Measurements from ENCODE around the gene FES.
"Not testable (repeated sequence)": the region's sequence is repeated elsewhere in the genome, so short reads cannot be mapped to it uniquely, and the experiment has no call there.

The FES gene

DNA sequence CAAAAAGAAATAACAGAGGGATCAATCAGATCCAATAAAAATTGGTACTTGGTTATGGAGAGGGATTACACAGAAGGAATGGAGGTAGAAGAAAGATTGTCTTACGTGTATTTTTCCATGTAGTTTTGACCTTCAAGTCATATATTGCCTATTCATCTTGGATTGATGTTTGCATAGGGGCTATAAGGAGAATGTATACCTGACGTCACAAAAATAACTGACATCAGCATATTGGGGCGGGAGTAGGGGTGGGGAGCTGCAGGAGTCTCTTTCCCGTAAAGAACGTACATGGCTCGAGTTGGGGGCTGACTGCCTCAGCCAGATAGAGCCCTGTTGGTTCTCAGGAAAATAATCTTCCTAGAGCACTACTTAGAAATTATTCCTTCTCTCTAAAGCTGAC, 21.8 kb upstream of the FES start:
- DNase-seq: no peak

DNA sequence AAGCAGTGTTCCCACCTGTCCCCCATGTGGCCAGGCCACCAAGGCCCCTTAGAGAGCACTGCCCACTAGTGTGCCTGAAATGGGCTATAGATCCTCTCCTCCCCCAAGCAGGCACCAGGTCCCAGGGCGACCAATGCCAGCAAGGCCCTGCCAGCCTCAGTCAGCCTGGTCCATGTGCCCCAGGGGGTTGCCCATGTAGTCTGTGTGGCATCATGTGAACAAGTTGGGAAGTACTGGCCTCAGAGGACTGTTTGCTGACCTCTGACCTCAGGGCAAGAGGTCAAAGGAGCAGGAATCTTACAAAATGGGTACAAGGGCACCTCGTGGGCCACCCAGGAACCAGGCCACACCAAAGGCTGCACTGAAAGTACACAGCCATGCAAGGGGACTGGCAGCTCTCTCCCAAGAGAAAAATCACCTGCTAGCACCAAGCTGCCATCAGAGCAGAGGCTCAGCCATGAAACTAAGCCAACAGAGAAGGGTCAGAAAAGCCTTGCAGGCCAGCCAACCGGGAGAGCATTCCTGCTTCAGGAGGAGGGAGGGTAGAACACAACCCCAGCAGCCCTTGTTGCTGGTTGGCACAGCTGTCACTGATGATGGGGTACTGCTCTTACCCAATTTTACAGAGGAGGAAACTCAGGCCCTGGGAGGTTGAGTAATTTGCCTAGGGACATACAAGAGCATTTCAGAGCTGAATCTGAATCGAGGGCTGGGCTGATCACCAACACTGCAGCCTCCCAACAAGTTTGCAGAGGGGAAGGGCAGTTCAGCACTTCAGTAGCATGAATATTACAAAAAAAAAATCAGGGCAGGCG, 21.1 kb upstream of the FES start:
- DNase-seq: no peak

DNA sequence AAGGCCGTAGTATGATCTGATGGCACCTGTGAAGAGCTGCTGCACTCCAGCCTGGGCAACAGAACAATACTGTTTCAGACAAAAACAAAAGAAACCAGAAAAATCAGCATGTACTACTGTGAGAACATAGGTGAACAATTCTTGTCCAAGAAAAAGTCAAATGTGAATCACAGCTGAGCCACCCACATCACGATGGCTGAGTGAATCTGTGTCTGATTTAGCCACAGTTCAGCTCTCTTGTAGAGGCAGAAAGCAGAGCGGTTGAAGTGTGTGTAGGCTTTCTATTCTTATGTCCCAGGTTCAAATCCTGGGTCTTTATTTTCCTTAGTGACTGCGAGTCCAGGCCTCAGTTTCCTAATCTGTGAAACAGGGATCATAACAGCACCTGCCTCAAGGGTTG, 20.3 kb upstream of the FES start:
- no peak for DNase-seq

DNA sequence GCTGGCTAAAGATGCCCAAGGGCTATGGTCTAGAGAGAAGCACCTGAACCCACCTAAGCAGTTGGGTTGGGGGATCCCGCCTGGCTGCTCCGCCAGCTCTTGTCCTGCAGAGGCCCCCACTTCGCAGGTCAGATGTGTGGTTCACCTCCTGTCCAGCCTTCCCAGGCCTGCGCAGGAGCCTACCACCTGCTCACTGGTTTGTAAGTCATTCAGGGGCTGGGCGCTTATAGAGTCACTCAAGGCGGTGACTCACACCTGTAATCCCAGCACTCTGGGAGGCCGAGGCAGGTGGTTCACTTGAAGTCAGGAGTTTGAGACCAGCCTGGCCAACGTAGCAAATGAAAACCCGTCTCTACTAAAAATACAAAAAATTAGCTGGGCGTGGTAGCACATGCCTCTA, 19.8 kb upstream of the FES start:
- no peak for DNase-seq

DNA sequence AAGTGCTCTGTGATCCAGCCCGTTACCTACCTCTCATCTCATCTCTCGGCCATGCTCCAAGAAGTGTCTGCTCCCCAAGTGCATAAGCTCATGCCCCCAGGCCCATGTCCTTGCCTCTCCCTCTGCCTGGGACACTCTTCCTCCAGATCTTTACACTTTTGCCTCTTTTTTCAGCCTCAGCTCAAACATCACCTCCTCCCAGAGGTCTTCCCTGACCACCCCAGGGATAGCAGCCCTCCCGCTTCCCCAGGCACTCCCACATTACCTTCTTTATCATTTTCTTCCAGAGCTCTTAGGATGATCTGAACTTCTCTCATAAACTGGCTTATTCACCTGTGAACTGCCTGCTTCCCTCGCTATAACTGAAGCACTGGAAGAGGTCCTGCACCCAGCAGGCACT, 18.6 kb upstream of the FES start:
- DNase-seq: no peak

DNA sequence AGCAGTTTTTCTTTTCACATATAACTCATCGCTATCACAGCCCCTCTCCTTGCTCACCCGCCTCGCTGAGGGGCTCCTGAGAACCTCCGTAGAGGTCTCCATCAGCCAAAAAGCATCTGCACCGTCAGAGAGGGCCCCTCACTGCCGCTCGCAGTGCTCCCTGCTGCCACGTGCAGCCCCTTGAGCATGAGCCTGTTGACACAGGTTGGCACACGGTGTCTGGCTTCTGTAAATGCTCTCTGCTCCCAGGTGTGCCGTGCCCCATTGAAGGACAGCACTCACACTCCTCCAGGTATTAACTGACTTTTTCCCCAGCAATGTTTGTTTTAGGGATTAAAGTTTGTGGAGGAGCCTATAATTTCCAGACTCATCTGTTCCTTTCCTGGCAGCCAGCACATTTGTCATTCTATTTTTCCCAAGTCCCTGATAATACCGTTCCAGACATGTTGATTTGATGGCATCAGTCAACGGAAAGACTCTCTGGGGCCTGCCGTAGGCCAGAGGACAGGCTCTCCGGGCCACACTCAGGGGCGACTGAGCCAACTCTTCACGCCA, 18.1 kb upstream of the FES start:
- no peak for DNase-seq

DNA sequence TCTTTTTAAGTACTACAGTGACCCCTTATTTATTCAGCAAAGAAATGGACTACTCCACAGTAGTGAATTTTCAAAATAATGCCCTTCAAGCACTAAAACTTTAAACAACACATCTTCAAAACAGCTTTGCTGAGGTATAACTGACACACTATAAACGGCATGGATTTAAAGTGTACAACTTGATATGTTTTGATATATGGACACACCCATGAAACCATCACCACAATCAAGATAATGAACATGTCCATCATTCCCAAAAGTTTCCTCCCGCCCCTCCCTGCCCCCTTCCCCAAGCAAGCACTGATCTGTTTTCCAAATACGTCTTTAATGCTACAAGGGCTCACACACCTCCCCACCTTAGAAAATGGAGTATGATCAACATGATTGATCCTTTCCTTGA, 17.5 kb upstream of the FES start:
- no peak for DNase-seq

DNA sequence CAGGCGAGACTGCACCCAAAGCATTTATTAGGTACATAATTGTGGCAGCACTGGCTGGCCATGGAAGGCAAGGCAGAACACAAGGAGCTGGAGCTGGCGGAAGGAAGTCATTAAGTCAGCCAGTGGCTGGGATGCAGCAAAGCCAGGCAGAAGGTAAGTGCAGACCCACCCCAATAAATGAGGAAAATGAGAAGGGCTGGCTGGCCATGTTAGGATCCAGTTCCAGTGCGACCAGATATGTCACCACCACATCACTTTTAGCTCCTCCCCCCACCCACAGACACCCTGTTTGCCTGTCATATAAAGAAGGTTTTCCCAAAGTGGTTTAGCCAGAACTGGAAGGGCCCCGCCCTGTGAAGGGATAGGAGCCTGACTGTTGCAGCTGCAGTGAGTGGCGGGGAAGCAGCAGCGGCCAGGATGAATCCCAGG, 16.0 kb upstream of the FES start, which contains the start of gene FURIN:
TSS of gene FURIN (plus strand) at position 328 of the 429 bp plus-strand sequence. CDS start 7,153 bp downstream, outside the sequence.
- peak; percentile 68 for DNase-seq

DNA sequence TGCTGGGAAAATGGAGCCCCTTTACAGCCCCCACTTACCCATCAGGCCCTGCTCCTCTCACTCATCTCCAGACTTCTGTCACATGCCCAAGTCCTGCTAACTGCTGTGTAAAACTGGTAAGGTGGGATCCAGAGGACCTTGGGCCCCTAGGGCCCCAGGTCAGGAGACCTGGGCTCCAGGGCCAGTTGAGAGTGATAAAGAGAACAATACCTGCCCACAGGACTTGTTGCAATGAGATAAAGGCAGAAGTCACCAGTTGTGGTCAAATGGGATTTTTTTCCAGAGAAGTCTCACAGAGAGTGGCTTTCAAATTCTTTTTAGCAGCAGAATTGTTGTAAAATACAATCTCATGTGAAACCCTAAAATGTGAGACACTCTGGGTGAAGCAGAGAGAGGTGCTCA, 15.2 kb upstream of the FES start:
- DNase-seq: no peak

DNA sequence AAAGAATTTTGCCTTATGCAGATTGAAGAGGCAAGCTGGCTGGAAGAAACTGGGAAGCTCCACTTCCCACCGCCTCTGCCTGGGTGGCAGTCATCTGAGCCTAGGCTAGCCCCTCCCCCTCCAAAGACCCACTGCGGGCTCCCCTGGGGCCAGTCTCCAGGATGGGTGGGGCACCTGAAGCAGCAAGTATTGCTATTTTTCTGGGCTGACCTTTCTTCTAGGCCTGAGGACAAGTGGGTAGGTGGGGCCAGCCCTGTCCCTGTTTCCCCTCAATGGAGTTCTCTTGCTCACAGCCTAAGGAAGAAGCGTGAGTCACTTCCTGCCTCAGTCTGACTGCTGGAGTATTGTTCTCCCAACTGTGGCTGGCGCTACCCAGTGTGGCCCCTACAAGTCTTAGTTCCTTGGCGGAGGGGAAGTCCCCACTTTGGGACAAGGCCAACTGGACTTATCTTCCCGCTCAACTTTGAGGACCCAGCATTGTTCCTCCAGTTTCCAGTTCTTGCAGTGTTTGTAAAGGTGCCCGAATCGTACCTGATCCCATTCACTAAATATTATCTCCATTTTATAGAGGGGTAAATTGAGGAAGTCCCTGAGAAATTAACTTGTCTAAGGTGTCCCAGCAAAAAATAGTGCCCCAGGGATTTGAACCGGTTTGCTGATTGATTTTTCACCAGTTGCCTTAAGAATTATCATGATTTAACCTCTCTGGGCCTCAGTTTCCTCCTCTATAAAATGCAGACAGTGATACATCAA, 14.5 kb upstream of the FES start:
- peak; percentile 82 for DNase-seq

DNA sequence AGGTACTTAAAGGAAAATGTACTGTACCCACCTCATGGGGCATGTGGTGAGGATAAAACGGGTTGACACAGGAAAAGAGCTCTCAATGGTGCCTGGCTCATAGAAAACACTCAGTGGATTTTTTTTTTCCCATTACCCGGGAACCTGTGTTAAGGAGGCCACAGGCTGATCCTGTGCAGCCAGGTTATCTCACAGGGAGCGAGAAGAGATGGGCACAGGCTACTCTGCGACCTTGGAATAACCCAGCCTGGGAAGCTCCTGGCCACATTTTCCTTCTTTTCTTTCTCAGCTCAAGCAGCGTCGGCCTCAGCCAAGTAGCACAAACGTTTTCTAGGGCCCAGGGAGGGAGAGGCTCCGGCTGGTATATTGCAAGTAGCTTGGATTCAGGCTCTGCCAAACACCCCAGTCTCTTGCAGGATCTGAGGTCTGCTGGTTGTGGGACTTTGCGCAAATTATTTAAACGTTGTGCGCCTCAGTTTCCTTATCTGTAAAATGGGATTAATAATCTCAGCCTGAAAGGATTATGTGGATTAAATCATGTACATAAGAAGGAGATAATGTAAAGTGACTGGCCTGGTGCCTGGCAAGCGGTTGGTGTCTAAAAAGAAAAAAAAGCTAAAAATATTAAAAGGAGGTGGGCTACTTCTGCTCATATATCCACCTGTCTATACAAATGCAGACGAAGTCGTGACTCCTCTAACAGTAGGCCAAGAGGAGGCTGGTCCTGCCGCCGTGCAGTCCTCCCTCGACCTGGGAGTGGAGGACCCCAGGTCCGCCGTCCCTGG, 13.8 kb upstream of the FES start:
- DNase-seq: no peak

DNA sequence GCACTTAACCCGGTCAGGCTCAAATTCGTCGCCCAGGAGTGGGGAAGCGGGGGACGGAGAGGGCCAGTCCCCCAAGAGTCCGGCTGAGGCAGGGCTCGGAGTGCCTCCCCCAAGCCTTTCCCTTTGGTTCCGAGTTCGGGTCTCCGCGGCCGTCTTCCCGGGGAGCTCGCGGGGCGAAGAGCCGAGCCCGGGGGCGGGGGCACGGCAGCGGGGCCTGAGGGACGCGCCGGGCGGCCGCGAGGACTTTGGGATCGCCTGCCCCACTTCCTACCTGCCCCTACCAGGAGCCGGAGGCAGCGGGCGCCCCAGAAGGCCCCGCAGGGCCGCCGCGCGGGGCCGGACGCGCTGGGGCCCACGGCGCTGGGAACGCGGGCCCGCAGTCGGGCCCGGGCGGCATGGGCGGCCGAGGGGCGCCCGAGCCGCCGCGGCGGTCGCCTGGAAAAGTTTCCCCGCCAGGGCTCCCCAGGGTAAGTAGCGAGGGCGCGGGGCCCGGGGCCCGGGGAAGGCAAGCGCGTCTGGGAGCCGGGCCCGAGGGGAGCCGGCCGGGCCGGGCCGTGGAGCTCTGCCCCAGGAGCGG, 13.1 kb upstream of the FES start:
- DNase-seq: peak; percentile 61

DNA sequence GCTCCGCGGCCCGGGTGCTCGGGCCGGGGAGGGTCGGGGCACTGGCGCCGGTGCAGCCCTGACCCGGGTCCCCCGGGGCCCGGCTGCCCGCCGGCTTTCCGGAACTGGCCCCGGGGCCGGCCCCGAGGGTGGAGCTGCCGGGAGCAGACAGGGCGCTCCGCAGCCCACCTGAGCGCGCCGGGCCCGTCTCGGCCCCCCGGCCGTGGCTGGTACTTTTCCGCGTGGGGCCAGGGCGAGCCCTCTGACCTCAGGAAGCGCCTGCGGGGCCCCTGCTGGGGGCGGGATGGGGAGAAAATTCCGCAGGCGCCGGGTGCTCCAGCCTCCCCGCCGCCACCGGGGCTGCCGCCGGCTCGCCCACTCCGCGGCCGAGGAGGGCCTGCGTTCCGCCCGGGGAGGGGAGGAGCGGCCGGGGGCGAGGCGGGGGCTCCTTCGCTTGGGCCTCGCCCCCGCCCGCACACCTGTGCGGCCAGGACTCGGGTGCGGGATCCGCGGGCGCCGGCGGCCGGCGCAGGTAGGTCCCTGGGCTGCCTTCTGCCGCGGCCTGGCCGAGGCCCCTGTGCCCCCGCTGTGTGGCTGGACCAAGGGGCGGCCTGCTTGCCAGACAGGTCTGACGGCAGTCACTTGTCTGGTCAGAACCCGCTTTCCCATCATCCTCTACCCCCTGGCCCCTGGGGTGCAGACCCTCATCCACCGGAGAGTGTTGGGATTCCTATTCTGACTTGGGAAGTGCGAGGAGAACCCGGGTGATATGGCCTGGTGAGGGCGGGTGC, 12.4 kb upstream of the FES start:
- DNase-seq: peak; percentile 63

DNA sequence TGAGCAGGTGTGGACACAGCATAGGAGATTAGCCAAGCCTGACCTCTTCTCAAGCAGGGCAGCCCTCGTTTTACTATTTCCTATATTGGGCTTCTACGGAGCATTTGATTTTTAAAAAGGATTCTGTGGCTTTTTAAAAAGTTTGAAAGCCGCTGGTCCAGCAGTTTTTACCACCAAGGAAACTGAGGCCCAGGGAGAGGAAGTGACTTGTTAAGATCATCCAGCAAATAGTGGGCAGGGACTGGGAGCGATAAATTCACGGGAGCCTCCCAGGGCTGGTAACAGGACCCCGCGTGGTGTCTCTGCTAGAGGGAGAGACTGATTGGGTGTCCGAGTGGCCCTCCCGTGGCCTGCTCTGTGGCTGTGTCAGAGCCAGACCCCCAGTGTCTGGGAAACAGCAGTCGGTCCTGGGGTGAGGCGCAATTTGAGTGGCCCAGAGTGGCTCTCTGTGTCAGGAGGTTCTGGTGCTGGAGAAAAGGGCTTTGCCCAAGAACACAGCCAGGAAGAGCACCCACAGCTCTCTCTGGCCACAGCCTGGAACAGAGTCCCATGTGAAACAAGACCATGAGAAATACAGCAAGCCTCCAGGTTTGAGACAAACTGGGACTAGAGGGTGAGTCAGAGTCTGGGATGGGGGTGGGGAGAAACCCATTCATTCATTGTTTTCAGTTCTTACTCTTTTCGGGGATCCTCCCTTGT, 11.7 kb upstream of the FES start:
- peak; percentile 81 for DNase-seq

DNA sequence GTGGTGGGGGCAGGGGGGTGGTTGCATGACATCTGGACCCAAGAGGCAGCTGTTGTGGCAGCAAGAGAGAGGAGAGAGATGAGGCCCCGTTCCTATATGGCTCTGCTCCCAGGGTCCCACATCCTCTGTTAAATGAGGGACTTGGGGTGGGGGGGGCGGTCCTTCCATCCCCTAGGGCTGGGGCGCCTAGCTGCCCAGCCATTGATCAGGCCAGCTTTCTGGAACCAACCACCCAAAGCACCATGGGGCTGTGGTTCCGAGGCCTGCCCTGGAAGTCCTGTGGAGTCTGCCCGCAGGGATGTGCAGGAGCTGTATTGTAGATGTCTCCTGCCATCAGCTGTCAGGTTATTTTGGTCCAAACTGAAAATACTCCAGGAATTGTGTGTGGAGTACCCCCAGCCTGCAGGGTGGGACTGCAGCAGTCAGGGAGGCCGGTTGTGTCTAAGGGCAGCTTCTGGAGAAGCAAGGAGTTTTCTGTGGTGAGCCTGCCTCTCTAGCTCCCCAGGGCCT, 10.8 kb upstream of the FES start:
- DNase-seq: peak; percentile 45

DNA sequence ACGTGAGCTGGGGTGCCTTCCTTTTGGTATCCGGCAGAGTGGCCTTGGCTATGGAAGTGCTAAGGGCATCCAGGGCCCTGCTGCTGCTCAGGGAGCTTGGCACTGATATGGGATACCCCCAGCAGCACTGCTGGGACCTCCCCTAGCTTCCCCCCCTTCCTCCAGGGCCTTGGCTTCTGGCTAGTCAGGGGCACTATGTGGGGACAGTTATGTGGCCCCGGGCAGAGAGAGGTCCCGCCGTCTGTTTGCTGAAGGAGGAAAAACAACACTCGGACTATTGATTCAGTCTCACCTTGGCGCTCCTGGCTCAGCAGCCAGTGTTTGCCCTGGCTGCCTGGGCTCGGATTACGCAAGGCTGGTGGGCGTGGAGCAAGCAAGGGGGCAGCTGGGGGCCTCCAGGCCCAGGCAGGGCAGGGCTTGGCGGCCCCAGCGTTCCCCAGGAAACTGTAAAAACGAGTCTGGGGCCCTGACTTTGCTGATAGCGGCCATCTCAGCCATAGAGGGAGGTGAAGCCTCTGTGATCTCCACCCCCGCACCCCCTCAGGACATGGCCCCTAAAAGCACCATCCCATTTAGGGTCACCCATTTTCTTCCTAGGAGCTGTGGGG, 10.2 kb upstream of the FES start:
- DNase-seq: peak; percentile 57

DNA sequence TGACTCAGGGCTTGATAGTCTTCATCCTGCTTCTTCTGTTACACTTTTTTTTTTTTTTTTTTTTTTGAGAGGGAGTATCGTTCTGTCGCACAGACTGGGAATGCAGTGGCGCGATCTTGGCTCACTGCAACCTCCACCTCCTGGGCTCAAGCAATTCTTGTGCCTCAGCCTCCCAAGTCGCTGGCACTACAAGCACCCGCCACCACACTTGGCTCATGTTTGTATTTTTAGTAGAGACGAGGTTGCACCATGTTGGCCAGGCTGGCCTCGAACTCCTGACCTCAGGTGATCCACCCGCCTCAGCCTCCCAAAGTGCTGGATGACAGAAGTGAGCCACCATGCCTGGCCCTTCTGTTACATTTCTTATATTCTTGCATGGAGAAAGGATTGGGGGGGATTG, 9.3 kb upstream of the FES start:
- not testable (repeated sequence) for DNase-seq

DNA sequence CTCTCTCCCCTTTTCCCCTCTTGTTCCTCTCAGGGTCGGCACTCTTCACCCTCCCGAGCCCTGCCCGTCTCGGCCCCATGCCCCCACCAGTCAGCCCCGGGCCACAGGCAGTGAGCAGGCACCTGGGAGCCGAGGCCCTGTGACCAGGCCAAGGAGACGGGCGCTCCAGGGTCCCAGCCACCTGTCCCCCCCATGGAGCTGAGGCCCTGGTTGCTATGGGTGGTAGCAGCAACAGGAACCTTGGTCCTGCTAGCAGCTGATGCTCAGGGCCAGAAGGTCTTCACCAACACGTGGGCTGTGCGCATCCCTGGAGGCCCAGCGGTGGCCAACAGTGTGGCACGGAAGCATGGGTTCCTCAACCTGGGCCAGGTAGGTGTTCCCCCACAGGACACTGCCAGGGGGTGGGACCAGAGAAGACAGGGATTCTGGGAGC, 8.7 kb upstream of the FES start:
- DNase-seq: no peak

DNA sequence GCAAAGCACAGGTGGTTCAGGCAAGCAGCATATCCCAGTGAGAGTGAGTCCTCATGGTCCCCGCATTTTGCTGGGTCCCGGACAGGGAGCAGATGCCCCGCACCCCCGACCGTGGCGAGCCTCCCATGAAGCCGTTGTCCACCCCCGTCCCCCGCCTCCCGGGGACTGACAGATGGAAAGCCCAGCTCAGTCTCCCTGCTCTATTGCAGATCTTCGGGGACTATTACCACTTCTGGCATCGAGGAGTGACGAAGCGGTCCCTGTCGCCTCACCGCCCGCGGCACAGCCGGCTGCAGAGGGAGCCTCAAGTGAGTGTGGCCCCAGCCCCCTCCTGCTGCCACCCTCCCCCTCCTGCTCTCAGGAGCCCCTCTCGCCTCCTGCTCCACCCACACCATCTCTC, 8.3 kb upstream of the FES start:
- no peak for DNase-seq

DNA sequence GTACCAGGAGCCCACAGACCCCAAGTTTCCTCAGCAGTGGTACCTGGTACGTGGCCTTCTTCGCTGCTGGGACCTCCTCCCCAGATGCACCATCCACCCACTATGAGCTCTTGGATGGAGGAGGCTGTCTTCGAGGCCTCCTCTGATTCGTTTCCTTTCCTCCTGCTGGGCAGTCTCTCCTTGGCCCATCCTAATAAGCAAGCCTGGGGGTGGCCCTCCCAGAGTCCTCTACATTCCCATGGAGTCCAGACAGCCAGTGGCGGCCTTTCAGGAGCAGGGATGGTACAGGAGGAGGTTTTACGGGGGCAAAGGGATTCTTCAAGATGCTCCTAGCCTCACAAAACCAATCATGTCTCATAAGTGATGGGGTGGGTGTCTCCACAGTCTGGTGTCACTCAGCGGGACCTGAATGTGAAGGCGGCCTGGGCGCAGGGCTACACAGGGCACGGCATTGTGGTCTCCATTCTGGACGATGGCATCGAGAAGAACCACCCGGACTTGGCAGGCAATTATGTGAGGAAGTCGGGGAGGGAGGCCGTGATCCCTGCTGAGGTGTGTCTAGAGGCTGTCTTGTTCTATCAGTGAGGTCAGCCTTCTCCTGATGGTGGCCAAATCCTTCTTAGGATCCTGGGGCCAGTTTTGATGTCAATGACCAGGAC, 7.7 kb upstream of the FES start:
- no peak for DNase-seq
